GM23338 (cell line): Measurements from ENCODE around the gene GAPDHS. TPM values are rescaled to one million over a fixed set of nuclear protein-coding genes. Genes with fewer than 3 reads are reported as not detected.

ENCODE experiments used
- ATAC-seq: fragments of 200-7000 bp; cut with Tn5 transposase; 3 replicates; pipeline ENCODE4 v1.9.1; 2020
- DNase-seq: peaks from one replicate; pipeline ENCODE4 v3.0.0-alpha.2; 2015; ENCODE audit warnings: low spot score
- H2AFZ ChIP-seq: fragments of 200-600 bp; sonication (generic); 2 replicates; pipeline ENCODE4 v1.8.0; 2016; ENCODE audit warnings: antibody characterized with exemption, mild to moderate bottlenecking, moderate library complexity
- H3F3A ChIP-seq: fragments of 200-600 bp; sonication (generic); replicated peaks from 2 replicates; pipeline ENCODE4 v1.8.0; 2017; ENCODE audit warnings: antibody characterized with exemption, mixed run types, low read depth
- H3K27ac ChIP-seq: fragments of 200-600 bp; sonication (generic); 2 replicates; pipeline ENCODE4 v1.6.1; 2016; ENCODE audit warnings: low read depth
- H3K27me3 ChIP-seq: fragments of 200-600 bp; sonication (generic); 2 replicates; pipeline ENCODE4 v1.8.0; 2016; ENCODE audit warnings: mild to moderate bottlenecking, mixed run types, moderate library complexity; ENCODE audit not compliant: insufficient read depth
- H3K36me3 ChIP-seq: fragments of 200-600 bp; sonication (generic); 2 replicates; pipeline ENCODE4 v1.8.0; 2016; ENCODE audit warnings: mild to moderate bottlenecking; ENCODE audit not compliant: insufficient read depth
- H3K4me1 ChIP-seq: fragments of 200-600 bp; sonication (generic); 2 replicates; pipeline ENCODE4 v1.8.0; 2016; ENCODE audit warnings: mild to moderate bottlenecking, moderate library complexity; ENCODE audit not compliant: insufficient read depth
- H3K4me2 ChIP-seq: fragments of 200-600 bp; sonication (generic); 2 replicates; pipeline ENCODE4 v1.7.1; 2017; ENCODE audit warnings: mixed run types
- H3K4me3 ChIP-seq: fragments of 200-600 bp; sonication (generic); 2 replicates; pipeline ENCODE4 v1.6.1; 2016; ENCODE audit warnings: mixed run types
- H3K79me2 ChIP-seq: fragments of 200-600 bp; sonication (generic); replicated peaks from 2 replicates; pipeline ENCODE4 v1.8.0; 2017; ENCODE audit warnings: mild to moderate bottlenecking; ENCODE audit not compliant: insufficient read depth
- H3K9me2 ChIP-seq: fragments of 200-600 bp; sonication (generic); 2 replicates; pipeline ENCODE4 v1.8.0; 2017; ENCODE audit not compliant: insufficient read depth
- H4K20me1 ChIP-seq: fragments of 200-600 bp; sonication (generic); replicated peaks from 2 replicates; pipeline ENCODE4 v1.8.0; 2017; ENCODE audit warnings: mild to moderate bottlenecking; ENCODE audit not compliant: insufficient read depth
- H3K27ac Mint-ChIP-seq: 2 replicates; pipeline ENCODE4 v1.8.0; 2020; ENCODE audit warnings: inconsistent platforms, mild to moderate bottlenecking, moderate library complexity, mixed read lengths
- H3K27me3 Mint-ChIP-seq: 3 replicates; pipeline ENCODE4 v1.8.0; 2022; ENCODE audit warnings: low read depth, mild to moderate bottlenecking, moderate library complexity, mixed read lengths, inconsistent platforms; ENCODE audit not compliant: insufficient read depth, poor library complexity
- H3K36me3 Mint-ChIP-seq: 3 replicates; pipeline ENCODE4 v1.8.0; 2021; ENCODE audit warnings: low read depth, mild to moderate bottlenecking, inconsistent platforms, moderate library complexity, mixed read lengths
- H3K4me1 Mint-ChIP-seq: 3 replicates; pipeline ENCODE4 v1.8.0; 2020; ENCODE audit warnings: mild to moderate bottlenecking, inconsistent platforms, mixed read lengths
- H3K4me3 Mint-ChIP-seq: 3 replicates; pipeline ENCODE4 v1.8.0; 2021; ENCODE audit warnings: moderate library complexity, mild to moderate bottlenecking, inconsistent platforms, mixed read lengths
- H3K9me3 Mint-ChIP-seq: 3 replicates; pipeline ENCODE4 v1.8.0; 2020; ENCODE audit warnings: moderate library complexity, mild to moderate bottlenecking, inconsistent platforms, mixed read lengths
- CREB1 ChIP-seq: fragments of 250-450 bp; sonication (Bioruptor Pico); IDR thresholded peaks from 2 replicates; pipeline ENCODE4 v1.5.0; 2020; ENCODE audit warnings: low read depth, mild to moderate bottlenecking, moderate library complexity
- CTCF ChIP-seq, 2 experiments: fragments of 200-600 bp in 1 of 2; sonication (generic) in 1 of 2; conservative IDR thresholded peaks; 2 replicates each; pipeline versions ENCODE4 v1.5.1 to v1.6.1; 2016 to 2017; ENCODE audit warnings: antibody characterized with exemption in 2 of 2, low read depth in 2 of 2, mild to moderate bottlenecking in 2 of 2, moderate library complexity in 1 of 2
- ETS1 ChIP-seq: IDR thresholded peaks from 2 replicates; pipeline ENCODE4 v1.6.1; 2016; ENCODE audit warnings: antibody characterized with exemption
- EZH2 ChIP-seq: fragments of 200-600 bp; sonication (generic); IDR thresholded peaks from one replicate; pipeline ENCODE4 v1.8.0; 2017; ENCODE audit warnings: antibody characterized with exemption, mild to moderate bottlenecking, low read depth; ENCODE audit not compliant: unreplicated experiment
- EZH2phosphoT487 ChIP-seq: fragments of 200-600 bp; sonication (generic); IDR thresholded peaks from one replicate; pipeline ENCODE4 v1.8.1; 2018; ENCODE audit warnings: antibody characterized with exemption; ENCODE audit not compliant: unreplicated experiment
- JUNB ChIP-seq: IDR thresholded peaks from one replicate; pipeline ENCODE4 v1.6.1; 2016; ENCODE audit warnings: antibody characterized with exemption; ENCODE audit not compliant: unreplicated experiment
- NANOG ChIP-seq: IDR thresholded peaks from 2 replicates; pipeline ENCODE4 v1.6.1; 2016; ENCODE audit warnings: antibody characterized with exemption, borderline replicate concordance
- POLR2AphosphoS5 ChIP-seq: IDR thresholded peaks from 2 replicates; pipeline ENCODE4 v1.6.1; 2016; ENCODE audit warnings: antibody characterized with exemption, low read depth
- REST ChIP-seq: IDR thresholded peaks from one replicate; pipeline ENCODE4 v1.6.1; 2018; ENCODE audit warnings: antibody characterized with exemption; ENCODE audit not compliant: unreplicated experiment
- STAT1 ChIP-seq: IDR thresholded peaks from one replicate; pipeline ENCODE4 v1.6.1; 2016; ENCODE audit warnings: antibody characterized with exemption; ENCODE audit not compliant: unreplicated experiment
- ZNF331 ChIP-seq: fragments of 250-450 bp; sonication (Bioruptor Pico); IDR thresholded peaks from 2 replicates; pipeline ENCODE4 v1.5.0; 2020; ENCODE audit warnings: low read depth, mild to moderate bottlenecking, moderate library complexity
- polyA plus RNA-seq: library from polyadenylated mRNA; unstranded; fragments of >200 nt; fragmentation: Nextera tagmentation; extraction: Ambion mirVana; gene quantifications from 2 replicates; pipeline ENCODE4 v1.2.1, GENCODE V29; 2016
- total RNA-seq: library from RNA; depleted of rRNA; stranded (reverse); fragments of >200 nt; shearing (Covaris generic); gene quantifications from 2 replicates; pipeline ENCODE4 v1.2.3, GENCODE V29; 2014
- TF ChIP-seq, protein P1 (sequence below): fragments of 250-450 bp; sonication (Bioruptor Pico); IDR thresholded peaks from 2 replicates; pipeline ENCODE4 v1.5.0; 2020; ENCODE audit warnings: mild to moderate bottlenecking, moderate library complexity

GAPDHS gene
- total and polyA plus RNA-seq, 2 experiments from 2014 or later: not detected

GRCh38 chr19:35506011-35506410 lies 27.2 kb upstream of the GAPDHS start (continued):
- TF ChIP-seq REST (no peak), POLR2AphosphoS5 (no peak), JUNB (no peak), STAT1 (no peak), ZNF331 (CRISPR knock-in tag) (no peak), CREB1 (CRISPR knock-in tag) (no peak), EZH2 (no peak), CTCF (conservative IDR thresholded peaks at IDR 0.05; ENCODE audit: low read depth in 2 of 2) (no peak), ETS1 (no peak)

DNA sequence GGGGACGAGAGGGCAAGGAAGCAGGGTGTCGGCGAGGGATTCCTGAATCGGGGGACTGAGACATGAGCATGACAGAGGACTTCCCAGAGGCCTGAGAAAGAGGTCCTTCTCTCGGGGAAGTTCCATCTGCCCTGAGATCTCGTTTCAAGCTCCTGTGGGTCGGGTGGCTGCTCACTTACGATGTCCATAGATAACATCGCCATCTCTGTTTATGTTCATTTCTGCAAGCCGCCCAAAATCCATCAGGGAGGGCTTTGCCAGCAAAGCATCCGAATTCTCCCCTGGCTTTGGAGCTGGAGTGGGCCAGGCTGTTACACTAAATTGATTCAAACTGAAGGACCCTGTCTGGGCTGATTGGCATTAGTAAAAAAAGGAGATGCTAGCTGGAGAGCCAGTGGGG lies 25.7 kb upstream of the GAPDHS start:
- Histone ChIP-seq H2AFZ (no peak overlapping the region), H3K79me2 (peaks cover 33% of the 10 kb centered on the region), H3K4me2 (no peak overlapping the region; the same call in 1 of the 2 replicates), H4K20me1 (peaks cover 18% of the 10 kb centered on the region), H3K27ac (no peak overlapping the region), H3K9me2 (no peaks in the 10 kb centered on the region), H3K4me3 (no peak overlapping the region), H3K4me1 (peaks cover 10% of the 10 kb centered on the region), H3F3A (0 out of 2 replicates have a peak, but pooled peaks cover 3% of the 10 kb centered on the region), H3K36me3 (peaks cover 36% of the 10 kb centered on the region), H3K27me3 (peaks cover 2% of the 10 kb centered on the region; the same call in 1 of the 2 replicates)
- Mint-ChIP-seq H3K27ac (no peak overlapping the region; the same call in 1 of the 2 replicates), H3K36me3 (peaks cover 62% of the 10 kb centered on the region), H3K27me3 (peaks cover 17% of the 10 kb centered on the region), H3K4me1 (peaks cover 15% of the 10 kb centered on the region), H3K9me3 (no peaks in the 10 kb centered on the region; the same call in 2 of the 3 replicates), H3K4me3 (peak overlapping the region; percentile 97)
- no peak for DNase-seq
- no peak for ATAC-seq
- TF ChIP-seq NANOG: no peak
- TF ChIP-seq, protein P1, sequence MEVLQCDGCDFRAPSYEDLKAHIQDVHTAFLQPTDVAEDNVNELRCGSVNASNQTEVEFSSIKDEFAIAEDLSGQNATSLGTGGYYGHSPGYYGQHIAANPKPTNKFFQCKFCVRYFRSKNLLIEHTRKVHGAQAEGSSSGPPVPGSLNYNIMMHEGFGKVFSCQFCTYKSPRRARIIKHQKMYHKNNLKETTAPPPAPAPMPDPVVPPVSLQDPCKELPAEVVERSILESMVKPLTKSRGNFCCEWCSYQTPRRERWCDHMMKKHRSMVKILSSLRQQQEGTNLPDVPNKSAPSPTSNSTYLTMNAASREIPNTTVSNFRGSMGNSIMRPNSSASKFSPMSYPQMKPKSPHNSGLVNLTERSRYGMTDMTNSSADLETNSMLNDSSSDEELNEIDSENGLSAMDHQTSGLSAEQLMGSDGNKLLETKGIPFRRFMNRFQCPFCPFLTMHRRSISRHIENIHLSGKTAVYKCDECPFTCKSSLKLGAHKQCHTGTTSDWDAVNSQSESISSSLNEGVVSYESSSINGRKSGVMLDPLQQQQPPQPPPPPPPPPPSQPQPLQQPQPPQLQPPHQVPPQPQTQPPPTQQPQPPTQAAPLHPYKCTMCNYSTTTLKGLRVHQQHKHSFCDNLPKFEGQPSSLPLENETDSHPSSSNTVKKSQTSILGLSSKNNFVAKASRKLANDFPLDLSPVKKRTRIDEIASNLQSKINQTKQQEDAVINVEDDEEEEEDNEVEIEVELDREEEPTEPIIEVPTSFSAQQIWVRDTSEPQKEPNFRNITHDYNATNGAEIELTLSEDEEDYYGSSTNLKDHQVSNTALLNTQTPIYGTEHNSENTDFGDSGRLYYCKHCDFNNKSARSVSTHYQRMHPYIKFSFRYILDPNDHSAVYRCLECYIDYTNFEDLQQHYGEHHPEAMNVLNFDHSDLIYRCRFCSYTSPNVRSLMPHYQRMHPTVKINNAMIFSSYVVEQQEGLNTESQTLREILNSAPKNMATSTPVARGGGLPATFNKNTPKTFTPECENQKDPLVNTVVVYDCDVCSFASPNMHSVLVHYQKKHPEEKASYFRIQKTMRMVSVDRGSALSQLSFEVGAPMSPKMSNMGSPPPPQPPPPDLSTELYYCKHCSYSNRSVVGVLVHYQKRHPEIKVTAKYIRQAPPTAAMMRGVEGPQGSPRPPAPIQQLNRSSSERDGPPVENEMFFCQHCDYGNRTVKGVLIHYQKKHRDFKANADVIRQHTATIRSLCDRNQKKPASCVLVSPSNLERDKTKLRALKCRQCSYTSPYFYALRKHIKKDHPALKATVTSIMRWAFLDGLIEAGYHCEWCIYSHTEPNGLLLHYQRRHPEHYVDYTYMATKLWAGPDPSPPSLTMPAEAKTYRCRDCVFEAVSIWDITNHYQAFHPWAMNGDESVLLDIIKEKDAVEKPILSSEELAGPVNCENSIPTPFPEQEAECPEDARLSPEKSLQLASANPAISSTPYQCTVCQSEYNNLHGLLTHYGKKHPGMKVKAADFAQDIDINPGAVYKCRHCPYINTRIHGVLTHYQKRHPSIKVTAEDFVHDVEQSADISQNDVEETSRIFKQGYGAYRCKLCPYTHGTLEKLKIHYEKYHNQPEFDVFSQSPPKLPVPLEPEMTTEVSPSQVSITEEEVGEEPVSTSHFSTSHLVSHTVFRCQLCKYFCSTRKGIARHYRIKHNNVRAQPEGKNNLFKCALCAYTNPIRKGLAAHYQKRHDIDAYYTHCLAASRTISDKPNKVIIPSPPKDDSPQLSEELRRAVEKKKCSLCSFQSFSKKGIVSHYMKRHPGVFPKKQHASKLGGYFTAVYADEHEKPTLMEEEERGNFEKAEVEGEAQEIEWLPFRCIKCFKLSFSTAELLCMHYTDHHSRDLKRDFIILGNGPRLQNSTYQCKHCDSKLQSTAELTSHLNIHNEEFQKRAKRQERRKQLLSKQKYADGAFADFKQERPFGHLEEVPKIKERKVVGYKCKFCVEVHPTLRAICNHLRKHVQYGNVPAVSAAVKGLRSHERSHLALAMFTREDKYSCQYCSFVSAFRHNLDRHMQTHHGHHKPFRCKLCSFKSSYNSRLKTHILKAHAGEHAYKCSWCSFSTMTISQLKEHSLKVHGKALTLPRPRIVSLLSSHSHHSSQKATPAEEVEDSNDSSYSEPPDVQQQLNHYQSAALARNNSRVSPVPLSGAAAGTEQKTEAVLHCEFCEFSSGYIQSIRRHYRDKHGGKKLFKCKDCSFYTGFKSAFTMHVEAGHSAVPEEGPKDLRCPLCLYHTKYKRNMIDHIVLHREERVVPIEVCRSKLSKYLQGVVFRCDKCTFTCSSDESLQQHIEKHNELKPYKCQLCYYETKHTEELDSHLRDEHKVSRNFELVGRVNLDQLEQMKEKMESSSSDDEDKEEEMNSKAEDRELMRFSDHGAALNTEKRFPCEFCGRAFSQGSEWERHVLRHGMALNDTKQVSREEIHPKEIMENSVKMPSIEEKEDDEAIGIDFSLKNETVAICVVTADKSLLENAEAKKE (CRISPR knock-in tag): no peak
- TF ChIP-seq STAT1: no peak
- TF ChIP-seq EZH2phosphoT487: no peak
- TF ChIP-seq ZNF331 (CRISPR knock-in tag): no peak
